ENCODE results near the gene KIF20A. TPM values are rescaled to one million over a fixed set of nuclear protein-coding genes. Genes with fewer than 3 reads are reported as not detected.
A peak's percentile ranks its signal among the peaks of the same experiment; 100 is the strongest.

KIF20A gene
- total RNA-seq, 1 donor from 2014 or later = 4.7 TPM

- FAIRE-seq (no peak), DNase-seq (ENCODE audit: low read depth) (peak; percentile 68)
- H3K79me2 ChIP-seq (ENCODE audit: insufficient read depth, low read length) = no peaks in the 10 kb centered on the region
- H3K9ac ChIP-seq (ENCODE audit: low read length) = no peak overlapping the region
- Mint-ChIP-seq H3K36me3 (ENCODE audit: low read depth, unreplicated experiment) (peaks cover under 1% of the 10 kb centered on the region), H3K27me3 (ENCODE audit: low read depth, unreplicated experiment) (peaks cover 2% of the 10 kb centered on the region), H3K4me3 (ENCODE audit: unreplicated experiment) (no peak overlapping the region), H3K9me3 (ENCODE audit: unreplicated experiment) (peaks cover 4% of the 10 kb centered on the region), H3K4me1 (ENCODE audit: low read depth, unreplicated experiment) (peaks cover 13% of the 10 kb centered on the region), H3K27ac (ENCODE audit: unreplicated experiment) (peak overlapping the region; percentile 23)
- H3K27me3 ChIP-seq (ENCODE audit: insufficient read depth, low read length) = no peaks in the 10 kb centered on the region
- no peaks in the 10 kb centered on the region for H3K9me3 ChIP-seq (ENCODE audit: insufficient read depth, low read depth, low read length)
- H4K20me1 ChIP-seq (ENCODE audit: insufficient read depth, low read length) = no peaks in the 10 kb centered on the region
- no peaks in the 10 kb centered on the region for H3K36me3 ChIP-seq (ENCODE audit: insufficient read depth, low read length)
- no peak overlapping the region for H3K4me3 ChIP-seq (ENCODE audit: insufficient read depth, low read depth, low read length)
- no peak for TF ChIP-seq CTCF (IDR thresholded peaks at IDR 0.05; ENCODE audit: insufficient read depth, low read depth, low read length)
- TF ChIP-seq EZH2 (IDR thresholded peaks at IDR 0.05; ENCODE audit: insufficient read depth, low read length) = no peak
- peaks cover 11% of the 10 kb centered on the region for H3K4me1 ChIP-seq (ENCODE audit: insufficient read depth, low read length)
- H2AFZ ChIP-seq (ENCODE audit: low read depth, low read length) = no peak overlapping the region
- peak overlapping the region; percentile 47 for H3K4me2 ChIP-seq (ENCODE audit: low read length)
- peak overlapping the region; percentile 5 for H3K27ac ChIP-seq (ENCODE audit: low read depth, low read length)
Observed at GRCh38 chr5:138230981-138231589, 52.2 kb downstream of the KIF20A start.

GRCh38 chr5:138233280-138233679 lies 54.4 kb downstream of the KIF20A start:
- Histone ChIP-seq H3K4me3 (ENCODE audit: insufficient read depth, low read depth, low read length) (no peak overlapping the region), H3K4me2 (ENCODE audit: low read length) (no peak overlapping the region), H3K4me1 (ENCODE audit: insufficient read depth, low read length) (peaks cover 11% of the 10 kb centered on the region), H3K9ac (ENCODE audit: low read length) (no peak overlapping the region), H3K27ac (ENCODE audit: low read depth, low read length) (no peak overlapping the region), H3K36me3 (ENCODE audit: insufficient read depth, low read length) (no peaks in the 10 kb centered on the region), H3K27me3 (ENCODE audit: insufficient read depth, low read length) (no peaks in the 10 kb centered on the region), H2AFZ (ENCODE audit: low read depth, low read length) (no peak overlapping the region), H4K20me1 (ENCODE audit: insufficient read depth, low read length) (no peaks in the 10 kb centered on the region), H3K9me3 (ENCODE audit: insufficient read depth, low read depth, low read length) (no peaks in the 10 kb centered on the region), H3K79me2 (ENCODE audit: insufficient read depth, low read length) (no peaks in the 10 kb centered on the region)
- peaks cover 2% of the 10 kb centered on the region for H3K27me3 Mint-ChIP-seq (ENCODE audit: low read depth, unreplicated experiment)
- no peak overlapping the region for H3K4me3 Mint-ChIP-seq (ENCODE audit: unreplicated experiment)
- H3K4me1 Mint-ChIP-seq (ENCODE audit: low read depth, unreplicated experiment) = peaks cover 13% of the 10 kb centered on the region
- H3K9me3 Mint-ChIP-seq (ENCODE audit: unreplicated experiment) = peaks cover 2% of the 10 kb centered on the region
- TF ChIP-seq EZH2 (IDR thresholded peaks at IDR 0.05; ENCODE audit: insufficient read depth, low read length) = no peak
- TF ChIP-seq CTCF (IDR thresholded peaks at IDR 0.05; ENCODE audit: insufficient read depth, low read depth, low read length) = no peak
- no peaks in the 10 kb centered on the region for H3K36me3 Mint-ChIP-seq (ENCODE audit: low read depth, unreplicated experiment)
- FAIRE-seq (no peak), DNase-seq (ENCODE audit: low read depth) (no peak)
- H3K27ac Mint-ChIP-seq (ENCODE audit: unreplicated experiment) = no peak overlapping the region

- H3K36me3 Mint-ChIP-seq (ENCODE audit: low read depth, unreplicated experiment) = no peaks in the 10 kb centered on the region
- peaks cover 13% of the 10 kb centered on the region for H3K4me1 Mint-ChIP-seq (ENCODE audit: low read depth, unreplicated experiment)
- FAIRE-seq (no peak), DNase-seq (ENCODE audit: low read depth) (no peak)
- no peak overlapping the region for H3K27ac Mint-ChIP-seq (ENCODE audit: unreplicated experiment)
- Histone ChIP-seq H3K4me2 (ENCODE audit: low read length) (no peak overlapping the region), H3K9ac (ENCODE audit: low read length) (no peak overlapping the region), H3K4me1 (ENCODE audit: insufficient read depth, low read length) (peaks cover 11% of the 10 kb centered on the region), H4K20me1 (ENCODE audit: insufficient read depth, low read length) (no peaks in the 10 kb centered on the region), H3K36me3 (ENCODE audit: insufficient read depth, low read length) (no peaks in the 10 kb centered on the region), H3K79me2 (ENCODE audit: insufficient read depth, low read length) (no peaks in the 10 kb centered on the region), H3K9me3 (ENCODE audit: insufficient read depth, low read depth, low read length) (no peaks in the 10 kb centered on the region), H2AFZ (ENCODE audit: low read depth, low read length) (no peak overlapping the region), H3K4me3 (ENCODE audit: insufficient read depth, low read depth, low read length) (no peak overlapping the region), H3K27ac (ENCODE audit: low read depth, low read length) (no peak overlapping the region), H3K27me3 (ENCODE audit: insufficient read depth, low read length) (peaks cover 5% of the 10 kb centered on the region)
- peaks cover 8% of the 10 kb centered on the region for H3K27me3 Mint-ChIP-seq (ENCODE audit: low read depth, unreplicated experiment)
- TF ChIP-seq CTCF (IDR thresholded peaks at IDR 0.05; ENCODE audit: insufficient read depth, low read depth, low read length) (no peak), EZH2 (IDR thresholded peaks at IDR 0.05; ENCODE audit: insufficient read depth, low read length) (no peak)
- H3K4me3 Mint-ChIP-seq (ENCODE audit: unreplicated experiment) = no peak overlapping the region
- H3K9me3 Mint-ChIP-seq (ENCODE audit: unreplicated experiment) = peaks cover 2% of the 10 kb centered on the region
Observed at GRCh38 chr5:138234651-138235050, 55.7 kb downstream of the KIF20A start.

Measured in astrocyte (in vitro differentiated cells and primary cell).